GM21526 (cell line): ENCODE results near the gene PRAC2.

ENCODE experiments used
- ATAC-seq: cut with Tn5 transposase; IDR thresholded peaks from one replicate; pipeline ENCODE4 v1.9.1; 2021; ENCODE audit warnings: moderate library complexity; ENCODE audit not compliant: unreplicated experiment, low FRiP score

The PRAC2 gene

DNA sequence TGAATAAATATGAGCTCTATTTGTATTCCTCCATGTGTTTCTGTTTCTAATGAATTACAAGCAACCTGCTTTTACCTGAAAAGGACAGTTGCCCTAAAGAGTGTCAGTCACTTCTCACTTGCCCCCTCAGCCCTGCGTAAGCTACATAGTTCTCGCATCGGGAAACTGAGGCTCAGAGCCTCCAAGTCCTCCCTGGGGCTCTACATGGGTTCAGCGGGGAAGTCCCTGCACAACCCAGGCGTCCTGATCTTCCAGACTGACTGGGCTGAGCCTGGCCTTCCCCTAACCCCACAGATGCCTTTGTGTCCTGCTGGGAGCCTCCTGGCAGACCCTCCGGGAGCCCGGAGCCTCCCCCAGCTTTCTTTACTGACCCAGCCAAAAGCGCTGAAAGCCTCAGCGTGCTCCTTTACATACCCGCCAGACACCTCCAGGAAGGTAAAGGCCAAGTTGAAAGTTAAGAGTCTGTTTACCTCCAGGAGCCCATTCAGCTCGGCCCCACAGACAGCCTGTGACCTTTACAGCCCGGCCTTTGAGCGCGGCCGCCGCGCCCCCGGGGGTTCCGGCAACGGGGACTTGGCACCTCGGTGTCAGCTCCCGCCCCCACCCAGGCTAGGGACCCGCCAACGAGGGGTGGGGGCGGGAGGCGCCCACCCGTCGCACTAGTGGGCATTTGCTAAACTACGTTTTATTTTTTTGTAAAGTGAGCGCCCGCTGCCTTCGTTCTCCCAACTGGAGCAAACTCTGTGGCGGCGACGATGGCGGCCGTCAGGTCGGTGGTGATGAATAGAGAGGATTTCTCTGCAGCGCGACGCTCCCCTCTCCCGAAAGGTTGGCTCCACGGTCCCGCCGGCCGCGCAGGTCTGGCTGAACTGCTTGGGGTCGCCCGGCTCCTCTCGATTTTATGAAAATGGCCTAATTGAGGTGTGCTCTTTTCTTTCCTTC lies 10.0 kb downstream of the PRAC2 start:
- ATAC-seq = no peak

DNA sequence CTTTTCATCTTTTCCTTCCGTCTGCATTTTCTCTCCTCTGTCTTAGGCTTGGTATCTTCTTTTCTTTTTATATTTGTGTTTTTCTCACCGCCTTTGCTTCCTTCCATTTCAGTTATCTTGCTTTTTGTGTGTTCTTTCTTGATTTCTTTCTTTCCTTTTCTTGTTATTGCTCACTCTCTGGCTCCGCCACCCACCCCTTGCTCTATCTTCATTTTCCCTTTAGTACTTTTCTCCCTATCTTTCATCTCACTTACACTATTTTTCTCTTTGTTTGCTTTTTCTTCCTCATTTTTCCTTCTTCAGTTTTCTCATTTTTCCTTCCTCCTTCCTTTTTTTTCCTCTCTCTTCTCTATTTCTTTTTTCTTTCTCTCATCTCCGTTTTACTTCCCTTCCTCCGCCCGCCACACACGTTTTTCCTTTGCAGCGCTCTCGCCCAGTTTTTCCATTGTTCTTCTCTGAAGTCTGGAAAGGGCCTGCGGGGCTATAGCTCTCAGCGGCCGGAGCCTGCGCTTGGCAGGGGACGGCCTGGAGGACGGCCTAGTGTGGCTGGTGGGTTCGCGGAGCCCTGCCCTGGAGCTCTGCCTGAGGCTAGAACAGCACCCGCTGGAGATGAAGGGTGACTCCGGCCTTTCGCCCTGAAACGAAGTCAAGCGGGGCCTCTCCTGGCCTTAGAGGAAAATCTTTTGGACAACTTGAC lies 10.8 kb downstream of the PRAC2 start:
- no peak for ATAC-seq

DNA sequence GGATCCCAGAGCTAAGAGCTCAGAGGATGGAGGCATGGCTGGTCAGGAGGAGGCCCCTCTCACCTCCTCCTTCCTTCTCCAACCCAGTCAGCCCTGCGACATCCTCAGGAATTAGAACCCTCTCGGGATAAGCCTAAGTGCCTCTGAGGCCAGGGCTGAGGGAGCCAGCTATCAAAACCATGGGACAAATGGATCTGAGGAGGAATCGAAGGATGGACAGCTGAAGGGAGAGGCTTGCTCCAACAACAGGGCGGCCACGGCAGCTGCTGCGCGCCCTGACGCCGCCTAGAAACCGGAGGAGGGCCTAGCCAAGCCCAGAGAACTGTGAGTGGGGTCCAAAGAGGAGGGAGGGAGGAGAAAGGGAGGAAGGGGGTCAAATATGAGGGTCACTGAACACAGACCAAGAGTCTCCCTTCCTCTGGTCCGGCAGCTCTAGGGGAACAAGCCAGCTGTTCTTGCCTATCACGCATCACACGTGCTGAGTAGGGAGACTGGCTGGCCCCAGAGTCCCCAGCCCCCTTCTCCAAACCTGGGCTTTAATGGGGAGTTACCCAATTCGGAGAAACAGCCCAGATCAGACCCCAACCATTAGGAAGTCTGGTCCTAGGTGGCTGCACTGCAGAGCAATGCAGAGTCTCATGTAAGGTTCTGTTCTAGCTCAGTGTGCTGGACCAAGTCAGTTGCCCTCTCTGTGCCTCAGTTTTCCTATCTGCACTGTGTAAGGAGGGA lies 11.5 kb downstream of the PRAC2 start:
- ATAC-seq = no peak

DNA sequence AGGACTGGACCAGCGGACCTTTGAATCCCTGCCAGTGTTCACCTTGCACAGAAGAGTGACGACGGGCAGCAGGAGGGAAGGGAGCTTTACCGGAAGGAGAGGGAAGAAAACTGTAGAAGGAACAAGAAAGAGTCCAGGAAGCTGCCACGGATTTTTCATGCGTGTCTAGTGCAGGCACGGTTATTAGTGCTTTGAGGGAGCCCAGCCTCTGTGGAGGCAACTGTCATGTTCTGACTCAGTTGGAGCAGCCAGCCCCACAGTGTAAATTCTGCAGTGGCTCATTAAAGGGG lies 12.0 kb downstream of the PRAC2 start:
- ATAC-seq = no peak

DNA sequence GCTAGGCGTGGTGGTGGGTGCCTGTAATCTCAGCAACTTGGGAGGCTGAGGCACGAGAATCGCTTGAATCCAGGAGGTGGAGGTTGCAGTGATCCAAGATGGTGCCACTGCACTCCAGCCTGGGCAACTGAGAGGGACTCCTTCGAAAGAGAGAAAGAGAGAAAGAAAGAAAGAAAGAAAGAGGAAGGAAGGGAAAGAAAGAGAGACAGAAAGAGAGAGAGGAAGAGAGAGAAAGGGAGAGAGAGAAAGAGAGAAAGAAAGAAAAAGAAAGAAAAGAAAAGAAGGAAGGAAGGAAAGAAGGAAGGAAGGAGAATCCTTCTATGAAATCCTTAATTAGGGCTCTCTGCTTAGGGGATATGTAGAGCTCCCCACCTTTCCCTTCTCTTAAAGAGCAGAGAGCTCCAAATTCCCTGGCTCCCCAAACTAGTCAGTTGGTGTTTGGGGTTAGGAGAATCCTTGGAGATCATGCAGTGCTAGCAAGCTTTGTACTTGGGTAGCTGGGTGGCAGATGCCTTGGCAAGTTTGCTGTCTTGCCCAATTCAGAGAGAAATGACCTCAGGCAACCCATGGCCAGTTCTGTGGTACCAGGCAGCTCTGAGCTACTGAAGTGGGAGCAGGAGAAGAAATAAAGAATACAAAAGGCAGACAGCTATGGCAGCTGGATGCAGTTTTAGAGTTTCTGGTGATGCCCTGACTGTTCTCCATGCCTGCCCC lies 14.5 kb downstream of the PRAC2 start:
- ATAC-seq = no peak

DNA sequence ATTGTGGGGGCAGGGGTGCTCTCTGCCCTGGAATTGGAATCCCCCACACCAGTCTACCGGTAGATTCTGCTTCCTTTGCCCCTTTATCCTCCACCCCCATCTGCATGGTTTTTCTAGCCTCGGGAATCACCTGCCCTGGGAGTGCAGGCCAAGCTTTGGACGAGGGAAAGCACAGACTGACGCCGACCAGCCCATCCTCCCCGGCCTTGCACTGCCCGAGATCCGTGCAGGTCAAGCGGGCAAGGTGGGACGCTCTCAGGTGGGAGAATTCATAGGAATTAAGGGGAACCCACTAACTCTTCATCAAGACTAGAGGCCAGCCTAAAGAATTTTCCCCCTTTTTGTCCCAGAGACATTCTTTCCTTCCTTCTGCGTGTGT lies 15.4 kb downstream of the PRAC2 start:
- ATAC-seq = no peak

DNA sequence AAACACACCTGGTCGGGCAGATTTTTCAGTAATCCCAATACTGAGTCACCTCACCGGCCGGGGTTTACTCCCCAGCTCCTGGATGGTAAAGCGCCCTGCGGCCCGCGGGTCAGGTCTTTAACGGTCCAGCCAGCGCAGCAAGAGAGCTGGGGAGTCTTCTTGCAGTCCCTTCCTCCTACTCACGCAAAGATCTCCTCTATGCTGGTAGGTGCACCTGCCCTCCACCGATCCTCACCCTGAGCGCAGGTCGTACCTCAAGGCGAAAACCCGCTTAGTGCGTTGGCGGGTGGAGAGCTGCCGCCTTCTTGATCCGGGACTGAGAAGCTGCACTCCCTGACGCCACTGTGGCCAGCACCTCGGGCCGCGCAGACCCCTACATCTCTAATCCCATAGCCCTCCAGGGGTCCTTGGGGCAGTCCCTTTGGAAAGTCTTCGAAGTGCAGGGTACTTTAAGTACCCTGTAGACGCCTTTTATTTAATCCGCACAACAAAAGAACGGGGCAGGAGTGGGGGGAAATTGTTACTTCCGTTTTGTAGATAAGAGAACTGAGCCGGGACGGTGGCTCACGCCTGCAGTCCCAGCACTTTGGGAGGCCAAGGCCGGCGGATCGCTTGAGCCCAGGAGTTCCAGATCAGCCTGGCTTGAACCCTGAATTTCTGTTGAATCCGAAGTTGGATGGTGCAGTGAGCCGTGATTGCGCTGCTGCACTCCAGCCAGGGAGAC lies 16.0 kb downstream of the PRAC2 start:
- ATAC-seq = no peak

DNA sequence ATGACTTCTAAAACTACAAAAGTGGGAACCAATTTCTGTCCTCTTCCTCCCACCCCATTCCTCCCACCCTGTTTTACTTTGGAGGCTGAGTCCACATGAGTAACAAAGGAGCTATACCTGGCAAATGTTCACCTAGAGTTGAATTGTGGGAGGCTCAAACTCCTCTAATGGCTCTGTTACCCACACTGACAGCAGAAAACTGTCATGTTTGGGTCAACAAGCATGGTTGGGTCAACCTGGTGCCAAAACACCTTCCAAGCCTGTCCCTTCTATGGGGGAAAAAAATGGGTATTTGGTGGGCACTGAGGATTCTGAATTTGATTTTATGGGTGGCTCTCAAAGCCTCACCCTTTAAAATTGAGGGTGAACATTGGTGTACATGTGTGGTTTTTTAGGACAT lies 17.6 kb downstream of the PRAC2 start:
- no peak for ATAC-seq

DNA sequence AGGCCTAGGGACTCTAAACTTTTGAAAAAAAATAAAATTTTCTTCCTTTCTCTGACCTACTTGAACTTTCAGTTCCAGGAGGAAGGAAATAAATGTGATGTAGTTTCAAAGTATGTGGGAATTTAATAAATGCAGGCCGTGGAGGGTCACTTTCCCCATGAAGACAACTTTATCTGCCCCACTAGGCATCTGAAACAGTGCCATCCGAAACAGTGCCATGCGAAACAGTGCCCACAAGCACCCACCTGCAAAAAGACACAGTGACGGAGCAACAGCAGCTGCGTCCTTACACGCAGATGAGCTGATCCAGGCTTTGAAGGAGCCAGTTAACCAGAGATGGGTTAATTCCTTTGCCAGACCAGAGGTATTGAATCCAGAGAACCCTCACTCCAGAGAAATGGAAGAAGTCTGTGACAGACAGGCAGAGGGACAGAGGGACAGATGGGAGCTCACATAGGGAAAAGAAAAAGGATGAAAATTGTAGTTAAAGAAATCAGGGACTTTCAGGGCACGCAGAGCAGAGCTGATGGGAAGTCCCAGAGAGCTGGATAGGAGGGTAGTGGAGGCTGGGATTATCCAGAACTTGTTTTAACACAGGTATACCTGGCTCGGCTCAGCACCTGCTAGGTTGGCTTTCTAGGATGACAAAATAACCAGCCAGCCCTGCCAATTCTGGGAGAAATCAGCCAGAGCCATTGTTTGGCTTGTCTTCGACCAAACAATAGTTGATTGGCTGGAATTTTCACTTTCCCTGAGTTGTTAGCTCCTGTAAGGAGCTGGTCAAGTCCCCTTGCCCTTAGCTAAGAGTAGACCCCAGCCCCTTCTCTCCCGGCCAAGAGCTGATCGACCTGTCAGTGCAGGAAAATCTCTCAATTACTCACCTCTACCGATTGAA lies 22.6 kb downstream of the PRAC2 start:
- ATAC-seq = no peak

DNA sequence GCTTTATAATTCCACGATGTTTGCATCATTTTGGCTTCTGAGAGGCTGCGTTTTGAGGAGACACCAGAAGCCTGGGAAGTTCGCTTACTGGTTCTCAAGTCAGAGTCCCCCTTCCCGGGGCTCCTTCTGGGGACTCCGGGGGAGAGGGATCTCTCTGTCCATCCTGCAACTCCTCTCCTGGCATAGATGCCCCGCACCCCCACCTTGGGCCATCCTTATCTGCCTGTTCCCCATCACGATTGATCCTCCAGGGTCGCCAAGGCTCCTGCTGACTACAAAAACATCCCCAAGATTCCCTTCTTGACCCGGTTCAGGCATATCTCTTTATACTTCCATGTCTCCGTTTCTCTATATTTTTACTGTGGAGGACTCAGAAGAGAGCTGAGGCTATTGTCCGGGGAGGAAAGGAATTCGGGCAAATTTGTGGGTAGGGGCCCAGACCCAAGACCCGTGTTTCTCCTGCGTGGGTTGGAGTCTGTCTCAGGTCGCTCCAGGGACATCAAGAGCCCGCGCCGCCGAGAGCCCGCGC lies 24.0 kb downstream of the PRAC2 start:
- ATAC-seq = no peak

DNA sequence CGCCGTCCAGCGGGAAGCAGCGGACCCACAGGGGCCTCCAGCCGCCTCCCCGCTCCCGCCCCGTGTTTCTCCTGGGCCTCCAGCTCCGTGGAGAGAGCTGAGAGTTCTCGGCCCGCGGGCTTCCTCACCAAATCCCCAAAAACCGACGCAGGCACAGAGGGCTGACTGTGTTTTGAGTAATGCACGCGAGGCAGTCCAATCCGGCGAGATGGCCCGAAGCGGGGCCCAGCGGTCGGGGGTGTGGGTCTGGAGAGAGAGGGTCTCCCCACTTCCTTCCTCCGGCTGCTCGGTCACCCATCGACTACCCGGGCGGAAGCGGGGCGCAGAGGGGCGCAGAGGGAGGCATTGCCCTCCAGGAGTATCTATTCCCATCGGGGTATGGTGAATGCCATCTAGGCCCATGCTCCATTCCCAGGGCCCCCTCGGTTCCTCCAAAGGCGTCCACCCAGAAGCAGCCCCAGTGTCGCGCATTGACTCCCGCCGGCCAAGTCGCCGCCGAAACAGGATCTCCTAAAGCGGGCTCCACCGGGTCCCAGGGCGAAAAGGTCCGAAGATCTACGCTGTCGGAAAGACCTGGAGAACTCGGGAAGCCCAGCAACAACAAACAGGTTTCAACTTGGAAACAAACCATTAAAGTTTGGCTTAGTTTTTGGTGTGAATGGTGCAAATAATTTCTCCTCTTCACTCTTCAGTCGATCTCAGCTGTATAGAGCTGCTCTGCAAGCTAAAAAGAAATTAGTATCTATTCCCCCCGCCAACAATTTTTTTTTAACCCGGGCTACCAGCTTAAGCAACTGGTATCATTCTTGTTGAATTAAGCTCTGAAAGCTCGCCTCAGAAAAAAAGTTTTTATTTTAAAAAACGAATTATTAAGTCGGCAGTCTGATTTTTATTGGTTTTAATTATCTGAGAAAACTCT lies 24.7 kb downstream of the PRAC2 start:
- ATAC-seq = no peak

DNA sequence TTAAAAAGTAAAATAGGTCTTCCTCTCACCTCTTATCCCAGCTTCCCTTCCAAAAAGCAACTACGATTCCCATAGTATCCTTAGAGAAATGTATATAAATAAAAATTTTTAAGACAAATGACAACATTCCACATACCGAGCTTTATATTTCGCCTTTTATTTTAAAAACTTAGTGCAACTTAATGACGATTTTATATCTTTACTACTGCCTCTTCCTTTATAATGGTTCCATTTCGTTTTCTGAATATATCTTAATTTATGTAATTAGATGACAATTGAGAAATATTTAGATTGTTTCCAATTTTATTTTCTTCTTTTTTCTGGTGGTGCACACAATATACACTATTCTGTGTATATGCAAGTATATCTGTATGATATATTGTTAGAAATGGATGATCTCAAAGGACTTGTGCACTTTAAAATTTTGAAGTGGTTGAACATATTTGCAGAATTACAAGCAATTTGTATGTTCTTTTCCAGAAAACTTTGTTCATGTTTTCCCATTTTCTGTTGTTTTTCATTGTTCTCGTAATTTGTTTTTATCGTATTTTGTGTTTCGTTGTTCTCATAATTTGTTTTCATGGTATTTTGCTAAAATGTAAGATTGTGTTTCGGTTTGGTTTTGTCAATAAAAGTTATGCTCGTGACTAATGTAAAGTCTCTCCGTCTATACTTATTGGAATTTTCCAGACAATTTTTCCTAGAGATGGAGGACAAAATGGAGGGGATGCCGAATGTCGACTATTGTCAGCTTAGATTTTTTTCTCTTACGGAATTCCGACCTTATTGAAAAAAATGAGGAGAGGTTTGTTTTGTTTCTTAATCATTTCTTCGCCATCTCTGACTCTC lies 26.0 kb downstream of the PRAC2 start:
- no peak for ATAC-seq

DNA sequence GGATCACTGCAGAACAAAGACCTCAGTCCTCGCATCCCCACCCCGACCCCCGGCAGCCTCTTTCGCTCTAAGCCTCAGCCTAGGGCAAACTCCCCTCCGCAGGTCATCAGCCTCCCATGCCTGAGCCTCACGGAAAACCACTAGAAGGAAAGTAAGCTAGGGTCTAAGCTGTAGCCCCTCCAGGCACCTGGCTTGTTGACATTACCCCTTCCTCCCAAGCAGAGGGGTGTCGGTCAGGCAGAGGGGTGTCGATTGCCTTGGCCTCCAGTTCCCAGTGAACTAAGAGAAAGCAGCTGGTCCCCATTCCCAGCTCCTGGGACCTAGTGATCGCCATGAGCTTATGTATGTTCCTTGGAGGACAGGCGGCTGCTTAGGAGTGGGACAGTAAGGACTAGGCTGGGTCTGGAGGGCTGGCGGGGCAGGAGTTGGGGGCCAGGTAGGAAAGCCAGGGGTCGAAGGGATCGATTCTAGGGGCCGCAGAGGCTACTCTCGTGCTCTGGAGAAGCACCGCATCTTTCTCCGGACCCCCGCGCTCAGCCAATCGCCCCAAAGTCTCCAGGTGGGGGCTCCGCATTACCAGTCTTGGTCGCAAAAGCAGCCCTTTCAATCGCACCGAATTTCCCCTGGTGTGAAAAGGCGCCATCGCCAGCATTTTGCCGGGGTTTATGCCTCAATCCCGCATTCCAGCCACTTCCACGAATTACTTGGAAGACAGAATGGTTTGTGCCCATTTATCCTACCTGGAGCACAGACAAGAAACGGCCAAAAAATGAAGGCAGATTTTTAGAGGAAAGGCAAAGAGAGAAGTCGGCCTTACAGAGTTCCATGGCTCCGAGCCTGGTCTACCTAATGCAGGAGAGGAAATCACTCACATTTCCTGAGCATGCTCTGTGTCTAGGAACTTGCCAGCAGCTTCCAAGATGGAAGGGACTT lies 26.9 kb downstream of the PRAC2 start:
- no peak for ATAC-seq

DNA sequence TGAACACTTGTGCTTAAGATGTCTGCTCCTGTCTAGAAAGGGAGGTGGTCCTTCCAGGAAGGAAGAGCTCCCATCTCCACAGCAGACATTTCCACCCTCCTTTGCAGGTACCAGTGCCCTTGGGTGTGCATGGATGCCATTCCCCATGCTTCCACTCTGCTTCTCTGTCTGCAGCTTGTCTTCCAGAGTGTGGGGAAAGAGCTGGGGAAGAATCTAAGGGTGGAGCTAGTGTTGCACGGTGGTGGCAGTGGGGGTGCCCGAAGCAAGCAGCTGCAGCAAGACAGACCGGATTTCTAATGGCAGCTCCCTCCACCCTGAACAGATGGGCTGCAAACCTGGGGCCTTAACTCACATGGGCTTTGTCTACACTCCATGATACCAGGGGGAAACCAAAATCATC lies 28.2 kb downstream of the PRAC2 start:
- ATAC-seq = no peak

DNA sequence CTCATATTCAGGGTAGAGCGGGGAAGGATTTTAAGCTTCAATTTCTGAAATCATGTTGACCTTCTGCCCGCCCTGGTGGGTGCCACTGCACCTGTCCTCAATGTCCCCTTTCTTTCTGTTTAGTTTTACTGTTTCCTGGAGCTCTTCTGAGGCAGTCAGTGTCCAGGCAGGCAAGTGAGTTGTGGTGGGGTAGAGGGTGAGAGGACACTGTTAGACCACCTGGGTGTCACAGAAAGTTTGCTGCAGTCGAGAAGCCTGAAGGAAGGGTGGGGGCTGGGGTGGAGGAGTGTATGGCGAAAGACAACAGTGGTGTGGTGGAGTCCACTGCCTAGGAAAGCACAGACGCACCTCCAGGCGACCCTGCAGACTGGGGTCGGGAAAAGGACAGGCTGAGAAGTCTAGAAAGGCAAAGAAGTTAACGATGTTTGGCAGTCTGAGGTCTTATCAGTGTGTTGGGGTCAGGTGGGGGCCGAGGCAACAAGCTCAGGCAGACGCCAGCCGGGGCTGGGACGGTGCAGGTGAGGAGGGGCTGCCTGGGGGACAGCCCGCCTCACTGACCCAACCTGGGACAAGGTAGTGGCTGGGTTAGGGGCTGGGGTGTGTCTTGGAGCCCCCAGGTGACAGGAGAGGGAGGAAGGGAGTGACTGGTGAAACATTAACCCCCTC lies 28.9 kb downstream of the PRAC2 start:
- no peak for ATAC-seq
